Neural crest cell (in vitro differentiated cells): ENCODE measurements around the gene NOL12. TPM values are rescaled to one million over a fixed set of nuclear protein-coding genes. Genes with fewer than 3 reads are reported as not detected.
A peak's percentile ranks its signal among the peaks of the same experiment; 100 is the strongest.

Experiments
- DNase-seq: peaks from one replicate; pipeline ENCODE4 v3.0.0; 2021; ENCODE audit warnings: low read depth, mixed read lengths, low spot score
- H3K27ac Mint-ChIP-seq: one replicate; pipeline ENCODE4 v1.8.0; 2021; ENCODE audit warnings: mild to moderate bottlenecking, mixed read lengths; ENCODE audit not compliant: unreplicated experiment
- H3K27me3 Mint-ChIP-seq: 2 replicates; pipeline ENCODE4 v1.8.0; 2021; ENCODE audit warnings: low read depth, mild to moderate bottlenecking, mixed read lengths
- H3K36me3 Mint-ChIP-seq: 2 replicates; pipeline ENCODE4 v1.8.0; 2021; ENCODE audit warnings: low read depth, mild to moderate bottlenecking, mixed read lengths
- H3K4me1 Mint-ChIP-seq: 2 replicates; pipeline ENCODE4 v1.8.0; 2021; ENCODE audit warnings: mixed read lengths
- H3K4me3 Mint-ChIP-seq: one replicate; pipeline ENCODE4 v1.8.0; 2021; ENCODE audit warnings: mild to moderate bottlenecking, mixed read lengths
- H3K9me3 Mint-ChIP-seq: 2 replicates; pipeline ENCODE4 v1.8.0; 2021; ENCODE audit warnings: mixed read lengths
- total RNA-seq: library from RNA; stranded (reverse); gene quantifications from 2 replicates; pipeline ENCODE4 v1.2.1, GENCODE V29; 2021
- TF ChIP-seq, protein P1 (sequence below): fragments of 200-600 bp; sonication (generic); conservative IDR thresholded peaks from 2 replicates; pipeline ENCODE4 v1.5.0; 2021; ENCODE audit warnings: antibody characterized with exemption, mild to moderate bottlenecking

The NOL12 gene
- total RNA-seq, 1 donor from 2014 or later = 43.3 TPM

DNA sequence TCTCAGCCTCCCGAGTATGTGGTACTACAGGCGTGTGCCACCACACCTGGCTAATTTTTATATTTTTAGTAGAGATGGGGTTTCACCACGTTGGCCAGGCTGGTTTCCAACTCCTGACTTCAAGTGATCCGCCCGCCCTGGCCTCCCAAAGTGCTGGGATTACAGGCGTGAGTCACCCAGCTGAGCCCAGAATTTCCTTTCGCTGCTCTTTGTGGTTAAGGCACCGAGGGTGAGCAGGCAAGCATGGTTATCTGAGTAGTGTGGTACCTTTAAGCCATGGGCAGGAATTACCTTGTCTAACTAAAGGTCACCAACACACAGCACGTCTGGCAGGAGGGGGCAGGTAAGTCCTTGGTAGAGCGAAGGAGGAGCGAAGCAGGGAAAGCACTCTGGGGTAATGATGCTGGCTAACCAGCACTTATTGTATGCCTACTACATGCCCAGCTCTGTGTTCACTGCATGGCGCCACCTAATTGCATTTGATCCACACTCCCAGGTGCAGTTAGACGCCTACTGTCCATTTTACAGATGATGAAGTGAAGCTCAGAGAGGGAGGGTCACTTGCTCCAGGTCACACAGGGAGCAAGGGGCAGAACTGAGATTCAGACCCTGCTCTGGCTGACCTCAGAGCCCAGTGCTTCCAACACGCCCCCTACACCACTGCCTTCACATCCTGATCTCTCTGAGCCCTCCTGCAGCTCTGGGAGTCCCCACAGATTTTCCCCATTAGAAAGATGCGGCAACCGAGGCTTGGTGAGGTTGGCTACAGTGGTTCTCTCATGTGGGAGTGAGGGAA is 56.4 kb downstream of the NOL12 start:
- H3K27me3 Mint-ChIP-seq = no peaks in the 10 kb centered on the region
- no peak for DNase-seq
- H3K36me3 Mint-ChIP-seq = peaks cover 4% of the 10 kb centered on the region
- H3K9me3 Mint-ChIP-seq = peaks cover 5% of the 10 kb centered on the region
- H3K27ac Mint-ChIP-seq = no peak overlapping the region
- H3K4me1 Mint-ChIP-seq = peaks cover 27% of the 10 kb centered on the region
- H3K4me3 Mint-ChIP-seq = peak overlapping the region; percentile 75
- TF ChIP-seq, protein P1, sequence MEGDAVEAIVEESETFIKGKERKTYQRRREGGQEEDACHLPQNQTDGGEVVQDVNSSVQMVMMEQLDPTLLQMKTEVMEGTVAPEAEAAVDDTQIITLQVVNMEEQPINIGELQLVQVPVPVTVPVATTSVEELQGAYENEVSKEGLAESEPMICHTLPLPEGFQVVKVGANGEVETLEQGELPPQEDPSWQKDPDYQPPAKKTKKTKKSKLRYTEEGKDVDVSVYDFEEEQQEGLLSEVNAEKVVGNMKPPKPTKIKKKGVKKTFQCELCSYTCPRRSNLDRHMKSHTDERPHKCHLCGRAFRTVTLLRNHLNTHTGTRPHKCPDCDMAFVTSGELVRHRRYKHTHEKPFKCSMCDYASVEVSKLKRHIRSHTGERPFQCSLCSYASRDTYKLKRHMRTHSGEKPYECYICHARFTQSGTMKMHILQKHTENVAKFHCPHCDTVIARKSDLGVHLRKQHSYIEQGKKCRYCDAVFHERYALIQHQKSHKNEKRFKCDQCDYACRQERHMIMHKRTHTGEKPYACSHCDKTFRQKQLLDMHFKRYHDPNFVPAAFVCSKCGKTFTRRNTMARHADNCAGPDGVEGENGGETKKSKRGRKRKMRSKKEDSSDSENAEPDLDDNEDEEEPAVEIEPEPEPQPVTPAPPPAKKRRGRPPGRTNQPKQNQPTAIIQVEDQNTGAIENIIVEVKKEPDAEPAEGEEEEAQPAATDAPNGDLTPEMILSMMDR = no peak

Other genes starting within 250 kb of the NOL12 start
- gene MFNG, start 200.0 kb upstream of the NOL12 start, total RNA-seq = 3.2 and 4.7 TPM in 2 replicates
- gene CARD10, start 166.9 kb upstream of the NOL12 start, total RNA-seq = 7.0 and 7.3 TPM in 2 replicates
- gene CDC42EP1, start 125.9 kb upstream of the NOL12 start, total RNA-seq = 22.6 and 26.1 TPM in 2 replicates
- gene LGALS2, start 106.3 kb upstream of the NOL12 start, total RNA-seq = not detected in 2 replicates
- gene GGA1, start 77.5 kb upstream of the NOL12 start, total RNA-seq = 85.1 and 88.6 TPM in 2 replicates
- 36.4 and 36.6 TPM in 2 replicates for gene SH3BP1, start 46.7 kb upstream of the NOL12 start, total RNA-seq
- gene PDXP, start 27.6 kb upstream of the NOL12 start, total RNA-seq = 51.5 and 55.3 TPM in 2 replicates
- gene LGALS1, start 10.7 kb upstream of the NOL12 start, total RNA-seq = 16.1 and 21.0 TPM in 2 replicates
- 45.8 and 53.2 TPM in 2 replicates for gene TRIOBP, start 10.7 kb downstream of the NOL12 start, total RNA-seq
- 53.1 and 55.8 TPM in 2 replicates for gene GCAT, start 121.6 kb downstream of the NOL12 start, total RNA-seq
- 0.49 TPM in 1 of 2 replicates, not detected in the other for gene GALR3, start 137.0 kb downstream of the NOL12 start, total RNA-seq
- 31.3 and 31.7 TPM in 2 replicates for gene ANKRD54, start 158.0 kb downstream of the NOL12 start, total RNA-seq
- gene EIF3L, start 163.1 kb downstream of the NOL12 start, total RNA-seq = 725 and 748 TPM in 2 replicates
- 49.1 and 54.4 TPM in 2 replicates for gene MICALL1, start 220.0 kb downstream of the NOL12 start, total RNA-seq